WTC11 (cell line): ENCODE measurements around the gene C11orf54. TPM values are rescaled to one million over a fixed set of nuclear protein-coding genes. Genes with fewer than 3 reads are reported as not detected.

ENCODE experiments used
- ATAC-seq: fragments of 200-7000 bp; cut with Tn5 transposase; 2 replicates; pipeline ENCODE4 v1.10.0; 2021; ENCODE audit warnings: mild to moderate bottlenecking, moderate library complexity
- CTCF ChIA-PET: fragments of 300-600 bp; sonication (Branson Sonifier 250); formaldehyde crosslinking; loops from one replicate; lab custom pipeline; 2021; ENCODE audit warnings: antibody characterized with exemption; lab: Charles Lee
- POLR2A ChIA-PET: fragments of 350-600 bp; sonication (Branson Sonifier 250); formaldehyde crosslinking; loops from one replicate; lab custom pipeline; 2021; ENCODE audit warnings: antibody characterized with exemption; lab: Charles Lee
- DNase-seq: peaks from one replicate; pipeline ENCODE4 v3.0.0; 2021; ENCODE audit warnings: low spot score
- H3K27ac Mint-ChIP-seq: 2 replicates; pipeline ENCODE4 v1.8.0; 2021; ENCODE audit warnings: mixed read lengths
- H3K27me3 Mint-ChIP-seq: 2 replicates; pipeline ENCODE4 v1.8.0; 2021; ENCODE audit warnings: low read depth, mild to moderate bottlenecking, moderate library complexity, mixed read lengths
- H3K36me3 Mint-ChIP-seq: 2 replicates; pipeline ENCODE4 v1.8.0; 2021; ENCODE audit warnings: mixed read lengths
- H3K4me1 Mint-ChIP-seq: 2 replicates; pipeline ENCODE4 v1.8.0; 2022; ENCODE audit warnings: mixed read lengths
- H3K4me3 Mint-ChIP-seq: 2 replicates; pipeline ENCODE4 v1.8.0; 2021; ENCODE audit warnings: mild to moderate bottlenecking, moderate library complexity, mixed read lengths
- H3K9me3 Mint-ChIP-seq: 2 replicates; pipeline ENCODE4 v1.8.0; 2021; ENCODE audit warnings: mixed read lengths
- ATF2 ChIP-seq: sonication (generic); formaldehyde crosslinking; IDR thresholded peaks from 2 replicates; pipeline ENCODE4 v1.8.1; 2022; ENCODE audit warnings: low read depth, missing genetic modification reagents, borderline replicate concordance
- ESRRA ChIP-seq: sonication (generic); formaldehyde crosslinking; IDR thresholded peaks from 2 replicates; pipeline ENCODE4 v1.8.1; 2022; ENCODE audit warnings: mild to moderate bottlenecking, missing genetic modification reagents, borderline replicate concordance
- GABPB1 ChIP-seq: sonication (generic); formaldehyde crosslinking; IDR thresholded peaks from 2 replicates; pipeline ENCODE4 v1.8.1; 2023; ENCODE audit warnings: mild to moderate bottlenecking, missing genetic modification reagents
- HMGA2 ChIP-seq: fragments of 250-450 bp; sonication (Bioruptor Pico); IDR thresholded peaks from 2 replicates; pipeline ENCODE4 v1.4.0; 2021; ENCODE audit warnings: mild to moderate bottlenecking, moderate library complexity
- HMGXB4 ChIP-seq: sonication (generic); formaldehyde crosslinking; IDR thresholded peaks from 2 replicates; pipeline ENCODE4 v1.8.1; 2023; ENCODE audit warnings: mild to moderate bottlenecking, moderate library complexity, missing genetic modification reagents
- IRF2 ChIP-seq: sonication (generic); formaldehyde crosslinking; IDR thresholded peaks from 2 replicates; pipeline ENCODE4 v1.8.0; 2022; ENCODE audit warnings: low read depth, missing genetic modification reagents, borderline replicate concordance
- JUN ChIP-seq: sonication (generic); formaldehyde crosslinking; IDR thresholded peaks from 2 replicates; pipeline ENCODE4 v1.8.0; 2023; ENCODE audit warnings: mild to moderate bottlenecking, missing genetic modification reagents
- NFE2L1 ChIP-seq: sonication (generic); formaldehyde crosslinking; IDR thresholded peaks from 2 replicates; pipeline ENCODE4 v1.8.1; 2023; ENCODE audit warnings: missing genetic modification reagents
- RORB ChIP-seq: fragments of 250-450 bp; sonication (Bioruptor Pico); IDR thresholded peaks from 2 replicates; pipeline ENCODE4 v1.9.0; 2021; ENCODE audit warnings: mild to moderate bottlenecking
- SMAD3 ChIP-seq: sonication (generic); formaldehyde crosslinking; IDR thresholded peaks from 2 replicates; pipeline ENCODE4 v1.8.0; 2022; ENCODE audit warnings: missing genetic modification reagents, mild to moderate bottlenecking, borderline replicate concordance
- SMAD4 ChIP-seq: sonication (generic); formaldehyde crosslinking; IDR thresholded peaks from 2 replicates; pipeline ENCODE4 v1.8.0; 2022; ENCODE audit warnings: mild to moderate bottlenecking, missing genetic modification reagents
- USF2 ChIP-seq: sonication (generic); formaldehyde crosslinking; IDR thresholded peaks from 2 replicates; pipeline ENCODE4 v1.8.1; 2023; ENCODE audit warnings: mild to moderate bottlenecking, missing genetic modification reagents, moderate library complexity
- ZNF121 ChIP-seq: sonication (generic); formaldehyde crosslinking; IDR thresholded peaks from 2 replicates; pipeline ENCODE4 v1.8.0; 2023; ENCODE audit warnings: missing genetic modification reagents
- total RNA-seq: library from RNA; stranded (reverse); gene quantifications from 3 replicates; pipeline ENCODE4 v1.2.3, GENCODE V29; 2021
- TF ChIP-seq, protein P1 (sequence below): fragments of 250-450 bp; sonication (Bioruptor Pico); IDR thresholded peaks from 2 replicates; pipeline ENCODE4 v1.9.0; 2021; ENCODE audit warnings: moderate library complexity, mild to moderate bottlenecking, inconsistent platforms, borderline replicate concordance
- TF ChIP-seq, protein P2 (sequence below): sonication (generic); formaldehyde crosslinking; IDR thresholded peaks from 2 replicates; pipeline ENCODE4 v1.8.0; 2022; ENCODE audit warnings: mild to moderate bottlenecking, missing genetic modification reagents
- TF ChIP-seq, protein P3 (sequence below): sonication (generic); formaldehyde crosslinking; IDR thresholded peaks from 2 replicates; pipeline ENCODE4 v1.8.0; 2022; ENCODE audit warnings: mild to moderate bottlenecking, missing genetic modification reagents

C11orf54 gene
- total RNA-seq, 1 experiment from 2014 or later, result 25.4 TPM

DNA sequence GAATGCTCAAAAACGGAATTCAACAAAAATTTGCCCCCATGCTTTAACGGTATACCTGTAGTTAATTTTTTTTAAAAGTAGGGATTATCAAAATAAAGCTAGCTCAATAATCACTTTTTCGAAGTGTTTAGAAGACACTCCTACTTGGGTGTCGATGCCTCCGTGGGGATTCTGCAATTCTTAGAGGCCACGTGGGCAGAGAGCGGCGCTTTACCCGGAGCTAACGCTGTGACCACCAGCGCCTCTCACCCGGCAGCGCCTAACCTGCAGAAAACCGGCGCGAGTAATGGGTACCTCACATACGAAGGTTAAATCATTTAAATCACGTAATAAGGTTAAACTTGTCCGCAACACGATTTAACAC, 760 bp upstream of the C11orf54 start:
- Mint-ChIP-seq H3K4me1 (peaks cover 62% of the 10 kb centered on the region), H3K36me3 (peaks cover 55% of the 10 kb centered on the region), H3K4me3 (peak overlapping the region; percentile 99), H3K27me3 (no peaks in the 10 kb centered on the region; the same call in 1 of the 2 replicates), H3K27ac (peak overlapping the region; percentile 99), H3K9me3 (no peaks in the 10 kb centered on the region)
- DNase-seq, result peak; percentile 29
- TF ChIP-seq IRF2 (CRISPR knock-in tag) (no peak), RORB (CRISPR knock-in tag) (peak; percentile 2; the same call in 1 of the 2 replicates), SMAD3 (no peak), NFE2L1 (CRISPR knock-in tag) (no peak), ESRRA (no peak), SMAD4 (no peak), USF2 (CRISPR knock-in tag) (peak; percentile 56; the same call in 1 of the 2 replicates), HMGXB4 (no peak), JUN (CRISPR knock-in tag) (no peak), ATF2 (CRISPR knock-in tag) (no peak), HMGA2 (CRISPR knock-in tag) (no peak), ZNF121 (CRISPR knock-in tag) (no peak)
- TF ChIP-seq, protein P1, sequence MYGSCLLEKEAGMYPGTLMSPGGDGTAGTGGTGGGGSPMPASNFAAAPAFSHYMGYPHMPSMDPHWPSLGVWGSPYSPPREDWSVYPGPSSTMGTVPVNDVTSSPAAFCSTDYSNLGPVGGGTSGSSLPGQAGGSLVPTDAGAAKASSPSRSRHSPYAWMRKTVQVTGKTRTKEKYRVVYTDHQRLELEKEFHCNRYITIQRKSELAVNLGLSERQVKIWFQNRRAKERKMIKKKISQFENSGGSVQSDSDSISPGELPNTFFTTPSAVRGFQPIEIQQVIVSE, result no peak
- TF ChIP-seq, protein P2, sequence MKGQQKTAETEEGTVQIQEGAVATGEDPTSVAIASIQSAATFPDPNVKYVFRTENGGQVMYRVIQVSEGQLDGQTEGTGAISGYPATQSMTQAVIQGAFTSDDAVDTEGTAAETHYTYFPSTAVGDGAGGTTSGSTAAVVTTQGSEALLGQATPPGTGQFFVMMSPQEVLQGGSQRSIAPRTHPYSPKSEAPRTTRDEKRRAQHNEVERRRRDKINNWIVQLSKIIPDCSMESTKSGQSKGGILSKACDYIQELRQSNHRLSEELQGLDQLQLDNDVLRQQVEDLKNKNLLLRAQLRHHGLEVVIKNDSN (CRISPR knock-in tag), result peak; percentile 67
- ChIA-PET CTCF (interaction anchor here (0.9 to 2.0 kb wide), 4 partner anchors 12 to 506 kb away, joined by 3 to 24 read pairs (median 5); partner anchors contain the start of gene MED17), POLR2A (interaction anchor here (0.6 to 4.0 kb wide), 11 partner anchors 10 to 1471 kb away, joined by 3 to 57 read pairs (median 5); partner anchors contain the start of genes MED17 and PANX1)
- peak; percentile 0; the same call in 1 of the 2 replicates for ATAC-seq

DNA sequence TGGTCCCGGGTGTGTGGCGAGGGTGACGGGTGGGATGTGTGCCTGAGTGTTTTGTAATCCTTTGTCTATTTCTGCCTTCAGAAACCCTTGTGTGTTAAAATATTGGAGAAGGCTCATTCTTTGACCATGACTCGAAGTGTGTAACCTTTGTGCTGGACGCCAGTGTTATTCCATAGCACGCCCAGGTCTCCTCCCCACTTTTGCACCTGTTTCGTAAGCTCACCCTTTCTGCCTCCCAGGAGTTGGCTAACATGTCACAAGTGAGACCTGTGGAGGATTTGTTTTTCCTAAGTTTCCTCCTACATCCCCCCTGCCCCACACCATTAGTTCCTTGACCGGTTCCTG, 382 bp downstream of the C11orf54 start:
- Mint-ChIP-seq H3K36me3 (peaks cover 44% of the 10 kb centered on the region), H3K4me3 (peak overlapping the region; percentile 99), H3K27ac (peak overlapping the region; percentile 99), H3K27me3 (no peaks in the 10 kb centered on the region; the same call in 1 of the 2 replicates), H3K4me1 (peaks cover 52% of the 10 kb centered on the region), H3K9me3 (no peaks in the 10 kb centered on the region)
- DNase-seq (no peak), ATAC-seq (peak; percentile 18)
- ChIA-PET POLR2A (interaction anchor here (0.5 to 4.0 kb wide), 10 partner anchors 7 to 260 kb away, joined by 3 to 57 read pairs (median 4); partner anchors contain the start of gene MED17), CTCF (interaction anchor here (1.0 to 2.0 kb wide), 5 partner anchors 9 to 153 kb away, joined by 3 to 24 read pairs (median 4); partner anchors contain the start of gene MED17)
- TF ChIP-seq, protein P3, sequence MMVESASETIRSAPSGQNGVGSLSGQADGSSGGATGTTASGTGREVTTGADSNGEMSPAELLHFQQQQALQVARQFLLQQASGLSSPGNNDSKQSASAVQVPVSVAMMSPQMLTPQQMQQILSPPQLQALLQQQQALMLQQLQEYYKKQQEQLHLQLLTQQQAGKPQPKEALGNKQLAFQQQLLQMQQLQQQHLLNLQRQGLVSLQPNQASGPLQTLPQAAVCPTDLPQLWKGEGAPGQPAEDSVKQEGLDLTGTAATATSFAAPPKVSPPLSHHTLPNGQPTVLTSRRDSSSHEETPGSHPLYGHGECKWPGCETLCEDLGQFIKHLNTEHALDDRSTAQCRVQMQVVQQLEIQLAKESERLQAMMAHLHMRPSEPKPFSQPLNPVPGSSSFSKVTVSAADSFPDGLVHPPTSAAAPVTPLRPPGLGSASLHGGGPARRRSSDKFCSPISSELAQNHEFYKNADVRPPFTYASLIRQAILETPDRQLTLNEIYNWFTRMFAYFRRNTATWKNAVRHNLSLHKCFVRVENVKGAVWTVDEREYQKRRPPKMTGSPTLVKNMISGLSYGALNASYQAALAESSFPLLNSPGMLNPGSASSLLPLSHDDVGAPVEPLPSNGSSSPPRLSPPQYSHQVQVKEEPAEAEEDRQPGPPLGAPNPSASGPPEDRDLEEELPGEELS, result no peak
- peak; percentile 34; the same call in 1 of the 2 replicates for TF ChIP-seq GABPB1 (CRISPR knock-in tag)
